GM20431 (cell line): Measurements from ENCODE around the gene CISD1.

ENCODE experiments used
- in situ Hi-C: fragments of 300-500 bp; cut with MseI, MboI; formaldehyde crosslinking; loops from one replicate; pipeline ENCODE4 v1.15.0; 2020; ENCODE audit warnings: low sequenced_read_pairs; ENCODE audit not compliant: unreplicated experiment

CISD1 gene

DNA sequence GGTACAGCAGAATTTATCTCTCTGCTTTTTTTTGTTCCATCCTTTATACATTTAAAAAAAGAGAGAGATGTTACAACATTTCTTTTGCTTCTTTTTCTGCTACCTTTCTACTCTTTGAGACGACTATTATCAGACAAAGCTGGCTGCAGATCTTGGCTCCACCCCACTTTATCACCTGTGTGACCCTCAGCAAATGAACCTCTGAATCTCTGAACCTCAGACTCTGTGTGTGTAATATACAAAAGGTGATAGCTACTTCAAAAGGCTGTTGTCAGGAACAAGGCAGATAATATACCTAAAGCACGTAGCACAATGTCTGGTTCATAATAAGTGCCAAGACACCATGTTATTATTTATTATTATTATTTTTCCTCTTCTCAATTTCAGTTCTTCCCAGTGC, 33.3 kb downstream of the CISD1 start:
- in situ Hi-C loops = no loop called here

GRCh38 chr10:58304099-58304633, 35.2 kb downstream of the CISD1 start:
- in situ Hi-C loops = no loop called here

GRCh38 chr10:58305821-58306220, 36.9 kb downstream of the CISD1 start:
- in situ Hi-C loops = no loop called here

GRCh38 chr10:58307676-58308075, 38.7 kb downstream of the CISD1 start:
- in situ Hi-C loops = no loop called here

GRCh38 chr10:58311026-58311425, 42.1 kb downstream of the CISD1 start:
- in situ Hi-C loops = no loop called here

- in situ Hi-C loops = no loop called here
Observed at GRCh38 chr10:58316874-58317273, 47.9 kb downstream of the CISD1 start.

- in situ Hi-C loops = no loop called here
Observed at GRCh38 chr10:58318346-58318745, 49.4 kb downstream of the CISD1 start.

DNA sequence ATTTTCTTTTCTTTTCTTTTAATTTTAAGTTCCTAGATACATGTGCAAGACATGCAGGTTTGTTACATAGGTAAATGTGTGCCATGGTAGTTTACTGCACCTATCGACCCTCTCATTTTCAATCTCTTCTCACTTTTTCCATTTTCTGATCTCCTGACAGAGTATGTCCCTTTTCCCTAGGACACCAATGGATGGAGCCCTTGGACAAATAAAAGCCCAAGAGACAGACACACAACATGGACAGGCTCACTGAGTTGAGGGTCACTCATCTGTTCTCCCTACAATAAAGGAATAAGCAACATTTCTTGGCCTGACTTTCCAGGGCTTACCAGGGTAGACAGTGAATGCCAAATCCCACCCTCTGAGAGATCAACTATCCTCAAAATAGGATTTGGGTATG, 50.6 kb downstream of the CISD1 start:
- in situ Hi-C loops = no loop called here

- in situ Hi-C loops = no loop called here
Observed at GRCh38 chr10:58320351-58321049, 51.5 kb downstream of the CISD1 start.

GRCh38 chr10:58322072-58322834, 53.3 kb downstream of the CISD1 start:
- in situ Hi-C loops = no loop called here

- in situ Hi-C loops = no loop called here
Observed at GRCh38 chr10:58322835-58323209, 53.9 kb downstream of the CISD1 start.

DNA sequence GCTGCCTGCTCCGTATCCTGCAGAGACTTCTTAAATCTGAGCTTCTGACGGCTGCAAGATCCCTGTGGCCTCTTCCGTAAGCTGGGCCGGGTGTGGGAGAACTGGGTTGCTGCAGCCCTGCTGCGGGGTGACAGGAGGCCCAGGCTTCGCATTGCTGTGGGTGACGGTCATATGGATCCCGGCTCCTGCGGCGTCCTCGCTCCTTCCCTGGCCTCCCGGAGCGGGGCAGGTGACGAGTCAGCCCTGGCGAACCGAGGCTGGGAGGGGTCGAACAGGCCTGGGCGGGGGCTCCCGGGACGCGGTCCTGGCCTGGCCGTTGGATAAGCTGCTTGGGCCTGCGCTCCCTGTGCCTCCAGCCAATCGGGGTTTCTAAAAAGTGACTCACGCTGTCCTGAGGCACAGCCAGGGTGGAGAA, 58.0 kb downstream of the CISD1 start:
- in situ Hi-C loops = no loop called here

DNA sequence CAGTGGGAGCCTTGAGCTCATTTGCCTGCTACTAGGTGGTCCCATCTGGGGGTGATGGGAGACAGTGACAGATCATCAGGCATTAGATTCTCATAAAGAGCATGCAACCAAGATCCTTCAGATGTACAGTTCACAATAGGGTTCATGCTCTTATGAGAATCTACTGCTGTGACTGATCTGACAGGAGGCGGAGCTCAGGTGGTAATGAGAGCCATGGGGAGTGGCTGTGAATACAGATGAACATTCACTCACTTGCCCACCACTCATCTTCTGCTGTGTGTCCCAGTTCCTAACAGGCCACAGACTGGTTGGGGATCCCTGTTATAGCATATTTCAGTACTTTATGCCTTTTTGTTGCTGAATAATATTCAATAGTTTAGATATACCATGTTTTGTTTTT, 59.3 kb downstream of the CISD1 start:
- in situ Hi-C loops = no loop called here

DNA sequence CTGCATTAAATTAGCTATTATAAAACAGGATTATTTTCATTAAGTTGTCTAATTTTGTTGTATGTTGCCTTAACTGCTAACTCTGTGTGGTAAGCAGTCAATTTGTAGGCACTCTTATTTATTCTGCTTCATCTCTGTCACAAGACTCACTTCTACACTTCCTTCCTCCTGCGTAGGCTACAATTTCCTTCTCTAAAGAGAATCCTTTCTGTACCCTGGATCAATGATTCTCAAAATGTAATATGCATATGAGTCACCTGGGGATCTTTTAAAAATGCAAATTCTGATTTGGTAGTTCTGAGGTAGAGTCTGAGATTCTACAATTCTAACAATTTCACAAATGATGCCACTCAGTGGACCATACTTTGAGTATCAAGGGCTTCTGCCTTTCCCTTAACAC, 61.5 kb downstream of the CISD1 start:
- in situ Hi-C loops = no loop called here

GRCh38 chr10:58331646-58332045, 62.7 kb downstream of the CISD1 start:
- in situ Hi-C loops = no loop called here

GRCh38 chr10:58334817-58335305, 65.9 kb downstream of the CISD1 start, which contains the start of gene UBE2D1:
Gene UBE2D1, plus strand, starts transcription at chr10:58335006. Its CDS starts 196 bp downstream, at chr10:58335202.
- in situ Hi-C loops = no loop called here

DNA sequence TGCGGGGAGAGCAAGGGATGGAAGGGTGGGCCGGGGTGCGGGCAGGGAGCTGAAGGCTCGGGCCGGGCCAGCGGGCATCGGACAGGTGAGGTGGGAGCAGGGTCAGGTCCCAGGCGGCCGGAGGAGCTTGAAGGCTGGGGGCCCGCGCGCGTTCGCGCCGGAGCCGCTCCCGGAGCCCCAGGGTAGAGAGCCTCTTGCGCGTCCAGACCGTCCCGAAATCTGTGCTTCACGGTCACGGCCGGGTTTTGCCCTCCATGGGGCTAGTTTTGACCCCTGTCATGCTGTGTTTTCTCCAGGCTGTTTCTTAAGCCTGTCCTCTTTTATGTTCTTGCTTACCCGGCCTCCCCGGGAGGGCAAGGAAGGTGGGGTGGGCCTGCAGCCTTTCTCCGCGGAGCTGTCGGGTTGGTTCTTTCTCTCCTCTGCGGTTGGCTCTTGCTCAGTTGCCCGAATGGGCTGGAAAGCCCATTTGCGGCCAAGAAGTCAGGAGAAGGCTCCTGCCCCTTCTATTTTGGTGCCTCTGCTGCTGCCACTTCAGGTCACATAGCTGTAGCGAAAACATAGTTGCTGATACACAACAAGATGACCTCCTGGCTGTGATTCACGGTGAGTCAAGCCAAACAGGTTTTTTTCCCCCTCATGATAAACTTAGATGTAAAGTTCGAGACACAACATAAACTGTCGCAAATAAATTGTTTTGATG, 66.5 kb downstream of the CISD1 start:
- in situ Hi-C loops = no loop called here

- in situ Hi-C loops = no loop called here
Observed at GRCh38 chr10:58336242-58336641, 67.3 kb downstream of the CISD1 start.
